ENCODE data around the gene ZNF501. TPM values are rescaled to one million over a fixed set of nuclear protein-coding genes. Genes with fewer than 3 reads are reported as not detected.

Gene ZNF501
- total RNA-seq, 1 experiment from 2014 or later = 4.9 TPM

DNA sequence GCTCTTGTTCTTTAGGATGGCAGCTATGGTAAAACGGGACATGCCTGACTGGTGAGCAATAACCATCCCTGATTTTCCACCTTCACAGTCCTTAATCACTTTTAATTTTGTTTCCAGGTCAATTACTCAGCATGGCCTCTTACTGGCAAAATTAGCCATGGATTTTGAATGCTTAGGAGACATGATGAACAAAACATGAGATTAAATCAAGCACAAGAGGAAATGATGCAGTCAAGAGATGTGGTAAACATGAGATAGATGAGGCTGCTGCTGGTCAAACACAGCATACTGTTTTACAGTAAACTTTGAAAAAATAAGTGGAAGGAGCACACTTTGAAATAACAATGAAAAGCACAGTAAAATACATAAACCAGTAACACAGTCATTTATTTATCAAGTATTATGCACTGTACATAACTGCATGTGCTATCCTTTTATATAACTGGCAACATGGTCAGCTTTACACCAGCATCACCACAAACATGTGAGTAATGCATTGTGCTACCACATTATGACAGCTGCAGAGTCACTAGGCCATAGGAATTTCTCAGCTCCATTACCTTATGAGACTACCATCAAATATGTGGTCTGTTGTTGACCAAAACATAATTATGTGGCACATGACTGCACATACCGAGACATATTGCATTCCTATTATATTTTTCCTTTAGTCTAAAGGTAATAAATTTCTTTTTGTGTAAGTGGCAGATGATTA is 47.1 kb upstream of the ZNF501 start:
- Histone ChIP-seq H3K14ac (ENCODE audit: insufficient read depth, low read length) (no peak overlapping the region), H2AK5ac (ENCODE audit: insufficient read length, low read length) (no peak overlapping the region), H2BK15ac (ENCODE audit: low read depth, low read length) (no peak overlapping the region), H3T11ph (ENCODE audit: low read length) (no peak overlapping the region), H3K18ac (ENCODE audit: insufficient read length, low read depth, low read length) (no peak overlapping the region), H2BK20ac (ENCODE audit: low read depth, low read length, poor library complexity, severe bottlenecking) (no peak overlapping the region), H3K56ac (ENCODE audit: insufficient read length, low read depth, low read length) (no peak overlapping the region), H3K9ac (ENCODE audit: extremely low read depth, insufficient read length, low read length) (no peak overlapping the region), H4K8ac (replicated peaks; ENCODE audit: insufficient read length, low read depth, low read length) (no peak overlapping the region), H4K91ac (ENCODE audit: insufficient read length, low read depth, low read length) (no peak overlapping the region), H3K27ac (ENCODE audit: insufficient read length, low read depth, low read length) (no peak overlapping the region), H2AFZ (ENCODE audit: low read length) (no peak overlapping the region), H3K27me3 (ENCODE audit: insufficient read depth, low read length) (no peaks in the 10 kb centered on the region), H3K4me1 (ENCODE audit: insufficient read depth, low read length) (no peaks in the 10 kb centered on the region), H3K23ac (ENCODE audit: insufficient read length, low read depth, low read length) (no peak overlapping the region), H3K4me2 (ENCODE audit: insufficient read depth, insufficient read length, low read length) (no peak overlapping the region), H2BK12ac (ENCODE audit: insufficient read length, low read depth, low read length) (no peak overlapping the region), H3K79me1 (ENCODE audit: insufficient read depth, low read depth, low read length, poor library complexity, severe bottlenecking) (no peaks in the 10 kb centered on the region), H3K4ac (ENCODE audit: low read depth, low read length) (no peak overlapping the region), H2BK120ac (ENCODE audit: low read depth, low read length, poor library complexity, severe bottlenecking) (no peak overlapping the region), H2BK5ac (ENCODE audit: insufficient read length, low read length) (no peak overlapping the region), H4K20me1 (ENCODE audit: control insufficient read depth, insufficient read depth, insufficient read length) (no peaks in the 10 kb centered on the region), H3K79me2 (ENCODE audit: insufficient read depth, low read length) (no peaks in the 10 kb centered on the region), H3K9me3 (ENCODE audit: control insufficient read depth, low read depth, low read length) (peaks cover 14% of the 10 kb centered on the region), H4K5ac (ENCODE audit: insufficient read length, low read depth, low read length) (no peak overlapping the region), H3K23me2 (ENCODE audit: insufficient read length, low read depth, low read length, poor library complexity, severe bottlenecking) (no peaks in the 10 kb centered on the region)
- WGBS (ENCODE audit: extremely low coverage, insufficient read length, low lambda C conversion rate) = no CpG with 5 or more reads among the region's 2 CpGs
- TF ChIP-seq, protein P1, sequence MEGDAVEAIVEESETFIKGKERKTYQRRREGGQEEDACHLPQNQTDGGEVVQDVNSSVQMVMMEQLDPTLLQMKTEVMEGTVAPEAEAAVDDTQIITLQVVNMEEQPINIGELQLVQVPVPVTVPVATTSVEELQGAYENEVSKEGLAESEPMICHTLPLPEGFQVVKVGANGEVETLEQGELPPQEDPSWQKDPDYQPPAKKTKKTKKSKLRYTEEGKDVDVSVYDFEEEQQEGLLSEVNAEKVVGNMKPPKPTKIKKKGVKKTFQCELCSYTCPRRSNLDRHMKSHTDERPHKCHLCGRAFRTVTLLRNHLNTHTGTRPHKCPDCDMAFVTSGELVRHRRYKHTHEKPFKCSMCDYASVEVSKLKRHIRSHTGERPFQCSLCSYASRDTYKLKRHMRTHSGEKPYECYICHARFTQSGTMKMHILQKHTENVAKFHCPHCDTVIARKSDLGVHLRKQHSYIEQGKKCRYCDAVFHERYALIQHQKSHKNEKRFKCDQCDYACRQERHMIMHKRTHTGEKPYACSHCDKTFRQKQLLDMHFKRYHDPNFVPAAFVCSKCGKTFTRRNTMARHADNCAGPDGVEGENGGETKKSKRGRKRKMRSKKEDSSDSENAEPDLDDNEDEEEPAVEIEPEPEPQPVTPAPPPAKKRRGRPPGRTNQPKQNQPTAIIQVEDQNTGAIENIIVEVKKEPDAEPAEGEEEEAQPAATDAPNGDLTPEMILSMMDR (conservative IDR thresholded peaks at IDR 0.05) = no peak
- no peak overlapping the region for H3K4me3 Mint-ChIP-seq
- H3K27ac Mint-ChIP-seq = no peak overlapping the region
- peaks cover 23 to 43% (median 27%) of the 10 kb centered on the region in 3 experiments for H3K36me3 Mint-ChIP-seq (ENCODE audit: insufficient read depth in 1 of 3, low read depth in 3 of 3)
- peaks cover 35 to 55% of the 10 kb centered on the region in 2 experiments for H3K9me3 Mint-ChIP-seq
- H3K27me3 Mint-ChIP-seq (ENCODE audit: low read depth) = peaks cover 18% of the 10 kb centered on the region
- peaks cover 8 to 13% of the 10 kb centered on the region in 2 experiments for H3K4me1 Mint-ChIP-seq
- no peak for DNase-seq

All from H9 (cell line).